GM18868 (cell line): ENCODE measurements around the gene NRXN3.

ENCODE experiments used
- ATAC-seq: cut with Tn5 transposase; IDR thresholded peaks from one replicate; pipeline ENCODE4 v1.9.1; 2021; ENCODE audit warnings: mild to moderate bottlenecking, moderate library complexity; ENCODE audit not compliant: unreplicated experiment

The NRXN3 gene

DNA sequence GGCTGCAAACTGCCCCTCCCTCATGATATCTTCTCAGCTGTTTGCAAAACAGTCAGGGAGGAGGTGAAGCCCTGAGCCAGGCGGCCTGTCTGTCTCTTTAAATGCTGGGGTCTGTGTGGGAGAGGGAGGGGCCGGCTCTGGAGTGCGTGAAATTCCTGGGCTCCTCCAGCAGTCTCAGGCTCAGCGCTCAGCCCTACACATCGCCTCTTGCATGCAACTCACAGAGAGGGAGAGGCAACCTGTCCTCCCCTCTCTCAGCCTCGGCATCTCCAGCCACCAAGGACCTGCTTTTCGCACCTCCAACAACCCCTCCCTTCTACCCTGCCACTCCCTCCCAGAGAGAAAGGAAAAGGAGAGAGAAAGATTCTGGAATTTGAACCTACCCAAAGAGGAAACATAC lies at the start of gene NRXN3:
Gene NRXN3 (plus strand): TSS at position 171 of the 400 bp plus-strand sequence. CDS start 72,721 bp downstream, outside the sequence.
- no peak for ATAC-seq

DNA sequence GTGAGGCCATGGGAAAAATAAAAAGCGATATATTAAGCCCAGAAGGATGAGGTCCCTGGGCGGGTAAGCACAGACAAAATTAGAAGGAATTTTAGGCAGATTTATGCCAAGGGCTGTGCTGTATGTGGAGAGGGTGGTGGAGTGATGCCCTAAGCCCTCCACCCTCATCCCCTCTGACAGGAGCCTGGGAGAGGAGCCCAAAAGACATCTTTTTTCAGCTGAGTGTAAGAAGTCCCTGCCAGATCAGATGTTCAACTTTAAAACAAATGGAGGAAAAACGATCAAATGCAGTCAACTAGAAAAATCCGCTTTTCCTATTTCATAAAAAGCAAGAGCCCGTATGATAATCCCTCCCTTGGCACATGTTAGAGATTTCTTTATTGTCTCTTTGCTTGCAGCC lies 47.7 kb upstream of the NRXN3 start:
- ATAC-seq = no peak

DNA sequence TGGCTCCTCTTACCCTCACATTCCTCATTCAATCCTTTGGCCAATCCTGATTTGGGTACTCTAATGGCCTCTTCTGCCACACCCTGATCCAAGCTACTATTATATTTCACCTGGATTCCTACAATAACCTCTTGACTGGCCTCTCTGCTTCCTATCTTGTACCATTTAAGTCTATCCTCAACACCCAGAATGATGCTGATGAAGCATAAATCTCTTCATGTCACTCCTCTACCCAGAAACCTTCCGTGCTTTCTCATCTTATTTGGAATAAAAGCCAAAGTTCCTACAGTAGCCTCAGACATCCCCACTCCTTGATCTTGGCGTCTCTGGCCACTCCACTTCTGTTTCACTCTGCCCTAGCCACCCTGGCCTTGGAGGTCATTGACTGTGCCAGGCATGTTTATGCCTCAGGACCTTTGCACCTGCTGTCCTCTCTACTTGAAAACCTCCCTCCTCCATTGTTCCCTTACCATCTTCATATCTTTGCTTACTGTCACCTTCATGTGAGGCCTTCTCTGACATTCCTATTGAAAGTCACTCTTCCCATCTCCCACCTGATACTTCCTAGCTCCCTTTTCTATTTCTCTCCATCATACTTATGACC lies 46.4 kb upstream of the NRXN3 start:
- no peak for ATAC-seq

DNA sequence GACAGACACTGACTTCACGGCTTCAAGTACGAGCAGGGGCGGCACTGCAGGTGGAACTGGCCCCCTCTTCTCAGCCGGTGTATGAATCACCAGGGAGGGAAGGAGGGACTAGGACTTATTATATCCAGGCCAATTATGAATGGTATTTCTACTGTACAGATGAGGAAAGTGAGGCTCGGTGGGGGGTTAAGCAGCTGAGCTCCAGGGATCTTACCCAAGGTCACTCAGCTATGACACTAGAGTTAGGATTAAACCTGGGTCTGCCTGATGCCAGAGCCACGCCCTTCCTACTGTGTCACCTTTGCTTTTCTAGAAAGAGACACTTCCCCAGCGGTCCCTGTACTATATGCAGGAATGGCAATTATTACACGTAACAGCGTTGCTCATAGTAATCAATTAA lies 42.2 kb upstream of the NRXN3 start:
- no peak for ATAC-seq

DNA sequence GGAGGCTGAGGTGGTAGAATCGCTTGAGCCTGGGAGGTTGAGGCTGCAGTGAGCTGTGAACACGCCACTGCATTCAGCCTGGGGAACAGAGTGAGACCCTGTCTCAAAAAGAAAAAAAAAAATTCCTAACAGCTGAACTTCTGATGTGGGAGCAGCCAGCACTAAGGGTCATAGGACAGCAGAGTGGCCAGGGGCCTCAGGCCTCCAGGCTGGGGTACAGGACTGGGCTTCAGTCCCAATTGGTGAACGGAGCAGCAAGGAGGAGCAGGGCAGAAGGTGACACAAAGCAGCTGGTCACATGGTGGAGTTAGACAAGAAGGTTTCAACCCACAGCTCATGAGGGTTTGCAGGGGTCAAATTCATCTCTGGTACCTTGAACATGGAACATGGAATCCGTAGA lies 40.8 kb upstream of the NRXN3 start:
- no peak for ATAC-seq

DNA sequence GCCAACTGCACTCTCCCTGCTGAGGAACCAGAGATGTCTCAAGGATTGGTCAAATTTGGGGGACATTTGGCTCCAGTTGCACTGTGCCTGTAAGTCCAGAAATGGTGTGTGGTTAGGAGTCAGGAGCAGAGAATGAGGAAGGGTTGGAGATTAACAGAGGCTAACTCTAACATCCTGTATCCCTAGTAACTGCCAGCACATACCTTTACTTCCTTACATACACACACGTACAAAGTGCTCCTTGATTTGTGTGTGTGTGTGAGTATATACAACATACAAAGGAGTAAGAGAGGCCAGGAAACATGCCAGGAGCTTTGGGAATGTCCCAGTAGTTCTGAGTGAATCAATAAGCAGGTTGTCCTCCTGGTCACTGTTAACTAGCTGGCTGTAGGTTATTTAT lies 39.8 kb upstream of the NRXN3 start:
- no peak for ATAC-seq

DNA sequence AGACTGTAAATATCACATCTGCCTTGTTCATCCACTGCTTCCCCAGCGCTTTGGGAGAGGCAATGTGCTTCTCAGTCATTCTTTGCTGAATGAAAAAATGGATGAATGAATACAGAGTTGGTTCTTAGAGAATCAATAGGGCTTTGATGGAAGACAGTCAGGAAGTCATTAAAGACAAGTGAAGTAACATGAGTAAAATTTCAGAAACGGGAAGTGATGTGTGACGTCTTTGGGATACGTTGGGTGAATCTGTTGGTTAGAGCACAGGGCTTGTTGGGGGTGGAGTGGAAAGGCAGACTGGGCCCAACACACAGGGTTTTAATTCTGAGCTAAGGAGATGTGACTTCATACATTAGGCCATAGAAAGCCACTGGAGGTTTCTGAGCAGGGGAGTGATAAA lies 39.0 kb upstream of the NRXN3 start:
- ATAC-seq = no peak

DNA sequence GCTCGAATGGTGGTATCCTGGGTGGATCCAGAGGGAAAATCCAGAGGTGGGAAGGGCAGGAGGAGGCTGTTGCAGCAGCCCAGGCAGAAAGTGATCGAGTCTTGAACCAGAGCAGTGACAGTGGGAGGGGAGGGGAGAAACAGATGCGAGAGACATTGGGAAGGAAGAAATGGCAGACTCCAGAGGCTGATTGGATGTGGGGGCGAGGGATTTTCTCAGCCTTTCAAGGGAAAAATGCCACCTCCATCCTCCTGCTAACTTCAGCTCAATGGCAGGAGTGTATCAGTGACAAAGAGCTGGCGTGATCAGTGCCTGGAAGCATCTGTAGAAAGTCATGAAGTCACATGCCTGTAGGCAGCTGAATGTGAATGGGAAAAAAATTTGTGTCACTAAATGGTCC lies 38.6 kb upstream of the NRXN3 start:
- ATAC-seq = no peak

DNA sequence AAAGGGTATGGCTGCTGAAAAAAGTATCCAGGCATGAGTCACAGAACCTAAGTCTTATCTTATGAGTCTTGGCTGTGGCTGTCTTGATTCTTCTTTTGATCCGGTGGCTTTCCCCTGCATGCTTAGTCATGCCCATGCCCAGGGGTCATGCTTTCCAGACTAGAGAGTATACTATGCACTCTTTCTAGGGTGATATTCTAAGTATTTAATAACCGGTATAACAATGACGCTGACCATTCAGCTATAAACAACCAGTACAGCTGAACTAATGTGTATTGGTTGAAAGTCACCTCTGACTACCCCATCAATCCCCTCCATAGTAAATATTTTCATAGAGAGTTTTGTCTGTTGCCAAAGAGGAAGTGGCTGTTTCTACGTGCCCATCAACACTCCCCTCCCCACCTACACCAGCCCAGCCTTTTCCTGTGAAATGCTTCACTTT lies 34.7 kb upstream of the NRXN3 start:
- ATAC-seq = peak; percentile 66

DNA sequence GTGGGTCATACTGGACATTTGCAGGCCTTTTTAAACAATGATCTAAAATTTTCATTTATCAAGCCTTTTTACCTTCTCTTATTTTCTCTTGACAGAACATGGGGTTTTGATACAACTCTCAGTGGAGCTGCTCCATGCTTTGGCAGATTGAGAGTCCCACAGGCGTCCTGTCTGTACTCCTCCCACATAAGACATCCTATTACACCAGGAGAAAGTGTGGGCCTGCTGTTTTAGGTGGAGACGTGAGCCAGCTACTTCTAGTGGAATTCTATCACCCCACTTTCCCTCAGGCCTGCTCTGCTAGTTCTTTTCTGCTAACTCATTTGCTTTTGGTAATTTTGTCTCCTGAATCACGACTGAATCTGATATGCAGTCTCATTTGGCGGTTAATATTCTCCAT lies 33.5 kb upstream of the NRXN3 start:
- ATAC-seq = no peak

DNA sequence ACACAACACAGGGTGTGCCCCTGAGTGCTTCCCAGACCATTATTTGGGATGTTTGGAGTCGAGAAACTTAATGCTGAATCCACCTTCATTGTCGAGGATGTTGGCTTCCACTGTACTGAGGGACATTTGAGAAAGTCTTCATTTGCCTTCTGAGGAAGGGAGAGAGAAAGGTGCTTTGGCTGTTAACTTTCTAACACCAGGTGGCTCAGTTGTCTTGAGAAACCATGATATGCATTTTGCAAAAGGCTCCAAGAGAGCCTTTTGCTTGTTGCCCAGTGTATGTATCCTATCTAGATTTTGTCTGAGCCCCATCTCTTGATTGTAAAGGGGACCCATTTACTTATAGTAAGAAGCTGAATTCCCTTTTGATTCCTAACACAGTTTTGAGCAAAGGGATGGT lies 28.6 kb upstream of the NRXN3 start:
- ATAC-seq = no peak

DNA sequence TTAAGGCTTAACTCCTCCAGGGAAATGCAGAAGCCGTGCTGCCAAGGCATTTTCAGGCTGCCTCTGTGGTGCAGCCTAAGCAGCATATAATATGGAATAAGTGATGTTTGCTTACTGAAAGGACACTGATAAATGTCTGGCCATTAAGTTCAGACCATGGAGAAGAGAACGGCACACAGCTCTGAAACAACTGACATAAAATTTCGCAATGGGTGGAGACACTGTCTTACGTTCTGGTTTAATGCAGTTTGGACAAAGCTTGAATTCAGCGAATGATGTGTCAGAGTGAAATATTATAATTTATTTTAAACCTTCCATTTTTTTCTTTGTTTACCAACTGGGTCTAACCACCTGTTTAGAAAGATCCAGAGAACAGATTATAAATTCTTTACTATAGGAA lies 27.2 kb upstream of the NRXN3 start:
- ATAC-seq = no peak

DNA sequence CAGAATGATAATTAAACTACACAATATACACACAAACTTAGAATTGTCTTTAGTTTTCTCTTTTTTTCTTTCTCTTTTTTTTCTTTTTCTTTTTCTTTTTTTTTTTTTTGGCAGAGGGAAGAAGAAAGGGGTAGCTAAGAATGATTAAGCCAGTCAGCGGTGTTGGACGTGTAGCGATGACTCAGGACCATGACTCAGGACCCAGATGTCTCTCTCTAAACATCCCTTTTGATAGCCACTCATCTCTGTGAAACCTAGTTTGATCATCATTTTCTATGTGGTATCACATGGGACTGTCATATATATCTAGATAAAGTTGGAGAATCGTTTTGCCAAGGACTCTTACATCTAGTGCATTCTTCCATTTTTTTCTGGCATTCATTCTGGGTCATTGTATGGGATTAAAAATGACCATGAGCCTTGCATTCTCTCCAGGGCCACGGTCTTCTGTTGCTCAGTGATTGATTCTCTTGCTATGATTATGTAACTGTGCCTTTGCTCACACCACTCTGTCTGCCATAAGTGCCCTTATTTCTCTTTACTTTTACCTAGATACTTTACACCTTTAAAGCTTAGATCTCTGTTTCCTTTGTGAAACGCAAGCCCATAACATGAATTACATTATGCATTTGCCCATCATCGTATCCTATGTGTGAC lies 26.6 kb upstream of the NRXN3 start:
- no peak for ATAC-seq

DNA sequence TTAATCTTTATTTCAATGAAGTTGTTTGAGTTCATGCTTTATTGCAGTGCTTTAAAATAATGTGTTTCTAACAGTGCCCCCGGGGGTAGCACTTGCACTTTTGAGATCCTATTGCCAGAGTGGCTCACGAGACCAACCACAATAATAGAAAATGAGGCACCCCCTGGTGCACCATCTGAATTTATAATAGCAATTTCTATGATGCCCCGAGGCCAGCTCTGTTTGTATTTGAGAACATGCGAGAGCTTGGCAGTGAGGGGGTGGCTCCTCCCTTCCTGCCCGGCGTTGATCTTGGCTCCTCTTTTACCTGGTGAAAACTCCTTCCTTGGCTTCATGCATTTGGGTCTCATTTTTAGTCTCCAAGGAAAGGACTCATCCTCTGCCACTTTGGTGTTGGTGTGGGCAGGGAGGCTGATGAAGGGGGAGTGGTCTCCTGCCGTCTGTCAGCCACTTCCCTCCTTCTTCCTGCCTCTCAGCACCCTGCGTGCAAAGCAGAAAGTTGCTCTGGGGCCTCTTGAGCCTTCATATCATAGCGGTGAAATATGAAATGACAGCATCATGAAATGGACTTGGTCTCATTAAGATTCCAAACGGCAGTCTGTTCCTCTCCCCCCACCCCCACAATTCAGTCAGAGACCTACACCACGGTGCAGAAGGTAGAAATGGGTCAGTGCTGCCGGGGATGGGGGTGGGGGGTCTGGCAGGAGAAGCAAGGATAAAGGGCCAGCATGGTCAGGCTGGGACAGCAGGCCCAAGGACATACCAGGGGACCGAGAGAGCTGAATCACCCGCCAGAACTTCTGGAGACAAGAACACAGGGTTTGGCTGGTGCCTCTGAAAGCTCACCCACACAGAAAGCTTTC lies 17.7 kb upstream of the NRXN3 start:
- no peak for ATAC-seq

DNA sequence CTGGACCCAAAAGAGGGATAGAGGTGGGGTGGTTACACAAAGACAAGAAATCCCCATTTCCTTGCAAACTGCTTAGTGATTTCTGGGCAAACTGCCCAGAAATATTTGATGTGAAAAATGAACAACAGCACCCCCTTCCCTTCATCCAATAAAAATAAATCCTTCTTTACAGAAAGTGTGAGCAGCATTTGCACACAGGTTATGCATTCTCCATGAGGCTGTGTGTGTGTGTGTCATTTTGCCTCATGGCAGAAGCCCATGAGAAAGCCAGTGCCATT lies 17.2 kb upstream of the NRXN3 start:
- no peak for ATAC-seq

DNA sequence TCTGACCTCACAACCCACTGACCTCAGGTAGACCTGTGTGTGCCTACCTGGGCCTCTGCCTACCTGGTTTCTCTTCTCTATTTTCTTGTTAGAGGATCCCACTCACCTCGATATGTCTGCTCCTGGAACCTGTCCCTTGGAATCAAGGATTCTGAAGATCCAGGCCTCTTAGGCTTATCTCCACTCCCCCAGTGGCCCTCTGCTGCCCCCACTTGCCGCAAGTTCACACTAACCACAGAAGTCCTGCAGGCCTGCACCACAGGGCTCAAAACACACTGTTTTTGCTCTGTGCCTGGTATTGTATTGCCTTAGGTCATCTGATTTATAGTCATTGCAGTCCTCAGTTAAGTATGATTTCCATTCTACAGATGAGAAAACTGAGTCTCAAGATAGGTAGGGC lies 15.3 kb upstream of the NRXN3 start:
- no peak for ATAC-seq

DNA sequence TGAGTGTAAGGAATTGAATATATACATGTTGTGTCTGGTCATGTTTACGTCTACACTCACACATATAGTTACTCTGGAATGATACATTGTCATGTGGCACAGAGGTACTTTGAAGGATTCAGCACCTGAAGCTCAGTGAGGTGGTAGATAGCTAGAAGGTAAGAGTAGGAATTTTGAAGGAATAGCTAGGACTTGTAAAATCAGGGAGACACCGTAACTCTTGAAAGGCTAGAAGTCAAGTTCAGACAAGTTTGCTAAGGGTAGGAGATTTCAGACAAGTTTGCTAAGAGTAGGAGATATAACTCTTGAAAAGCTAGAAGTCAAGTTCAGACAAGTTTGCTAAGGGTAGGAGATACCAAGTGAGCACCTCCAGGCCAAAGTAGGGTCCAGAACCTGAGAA lies 14.0 kb upstream of the NRXN3 start:
- ATAC-seq = no peak

DNA sequence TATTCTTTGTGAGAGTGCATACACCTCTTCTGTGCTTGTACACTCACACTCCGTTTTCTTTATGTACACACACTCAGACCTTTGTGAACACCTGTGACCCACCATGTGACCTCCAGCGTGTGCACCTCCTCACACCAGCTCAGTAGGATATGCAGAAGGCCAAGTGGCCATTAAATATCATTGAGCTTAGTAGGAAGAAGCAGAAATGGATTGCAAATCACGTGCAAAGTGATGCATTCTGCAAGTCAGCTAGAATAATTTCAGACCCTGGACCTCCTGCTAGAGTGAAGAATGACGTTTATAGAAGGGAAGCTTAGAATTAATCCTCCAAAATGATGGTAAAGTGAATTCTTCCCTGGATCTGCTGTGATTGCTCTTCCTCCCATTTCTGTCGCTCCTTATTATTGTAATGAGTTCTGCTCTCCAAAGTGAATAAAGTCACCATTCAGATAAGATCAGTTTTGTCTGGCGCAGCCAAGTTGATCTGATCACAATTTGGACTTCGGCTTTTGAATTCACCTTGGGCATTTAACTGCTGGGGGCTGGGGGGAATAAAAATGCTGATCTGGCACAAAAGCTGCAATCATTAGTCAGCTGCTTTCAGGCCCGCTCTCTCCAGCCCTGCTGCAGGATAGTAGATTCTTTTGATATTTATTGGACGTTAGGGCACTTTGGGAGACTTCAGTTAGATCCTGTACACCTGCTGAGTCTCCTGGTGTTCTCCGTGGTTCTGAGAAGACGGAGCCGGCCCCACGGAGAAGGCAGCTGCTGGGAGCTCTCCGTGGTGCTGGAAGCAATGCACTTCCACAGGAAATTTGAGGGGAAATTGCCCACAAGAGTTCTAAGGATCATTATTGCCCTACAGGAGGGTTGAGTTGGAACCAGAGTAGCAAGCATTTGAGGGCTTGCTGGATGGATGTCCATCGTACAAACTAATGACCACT lies 12.4 kb upstream of the NRXN3 start:
- ATAC-seq = no peak

DNA sequence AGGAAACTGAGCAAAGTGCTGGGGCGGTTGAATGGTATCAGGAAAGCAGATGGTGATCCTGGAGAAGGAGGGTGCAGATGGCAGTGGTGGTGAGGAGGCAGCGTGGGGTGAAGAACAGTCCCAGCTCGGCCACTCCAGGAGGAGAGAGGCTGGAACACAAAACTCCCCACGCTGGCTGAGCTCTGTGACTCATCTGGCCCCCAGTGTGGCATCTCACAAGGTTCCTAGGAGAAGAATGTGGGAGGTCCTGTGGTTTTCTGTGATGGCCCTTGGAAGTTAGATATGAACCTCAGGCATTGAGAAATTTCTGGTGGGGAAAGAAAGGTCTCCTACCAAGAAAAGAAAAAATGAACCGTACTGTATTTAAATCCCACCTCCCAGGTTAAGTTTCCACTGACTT lies 8.0 kb upstream of the NRXN3 start:
- ATAC-seq = no peak

DNA sequence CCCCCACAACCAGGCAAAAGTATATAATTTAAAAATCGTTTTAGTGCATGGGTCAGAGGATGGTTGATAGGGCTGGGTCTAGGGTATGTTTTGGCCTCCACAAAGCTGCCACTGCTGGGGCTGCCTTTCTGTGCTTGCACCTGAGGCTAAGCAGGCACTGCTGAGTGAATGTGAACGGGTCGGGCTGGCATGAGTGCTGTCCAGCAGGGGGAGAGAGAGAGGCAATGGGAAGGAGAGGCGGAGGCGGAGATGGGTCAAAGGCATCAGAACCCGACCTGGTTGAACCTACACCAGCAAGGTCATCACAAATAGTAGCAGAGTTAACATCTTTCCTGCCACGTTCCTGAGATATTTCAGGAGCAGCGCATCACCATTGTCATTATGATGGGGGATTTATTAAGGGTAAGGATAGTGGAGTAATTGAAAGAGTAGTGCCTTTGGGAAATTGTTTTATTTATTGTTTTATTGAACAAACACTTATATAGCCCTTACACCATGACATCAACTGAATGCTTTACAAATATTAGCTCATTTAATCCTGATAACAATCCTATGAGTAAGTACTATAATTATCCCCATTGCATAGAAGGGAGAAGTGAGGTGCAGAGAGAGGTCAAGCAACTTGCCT lies 5.8 kb upstream of the NRXN3 start:
- ATAC-seq = no peak

DNA sequence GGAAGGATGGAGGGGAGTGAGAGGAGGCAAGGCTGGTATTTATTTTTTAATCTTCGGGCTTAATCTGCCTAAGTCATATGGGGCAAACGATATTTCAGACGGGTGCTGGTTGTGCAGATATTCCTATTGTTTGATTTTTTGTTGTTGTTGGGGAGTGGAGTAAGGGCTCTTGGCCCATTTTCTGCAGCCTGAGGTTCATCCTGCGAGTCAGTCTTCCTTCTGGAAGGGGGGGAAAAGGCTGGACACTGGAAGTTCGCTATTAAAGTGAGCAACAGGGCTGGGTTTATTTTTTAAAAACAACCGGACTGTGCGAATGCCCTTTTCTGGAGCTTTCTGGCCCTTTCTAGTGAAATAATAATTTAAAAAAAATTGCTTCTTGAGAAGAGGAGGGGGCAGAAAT lies 2.3 kb downstream of the NRXN3 start:
- no peak for ATAC-seq
